WERI-Rb-1 (cell line): ENCODE results near the gene KCNN2.

Experiments
- DNase-seq: peaks from one replicate; pipeline ENCODE4 v3.0.0-alpha.2; 2020
- H3K27ac ChIP-seq: fragments of 250-450 bp; sonication (Bioruptor Pico); 2 replicates; pipeline ENCODE4 v1.5.1; 2020; ENCODE audit warnings: mild to moderate bottlenecking, moderate library complexity
- H3K27me3 ChIP-seq: fragments of 250-450 bp; sonication (Bioruptor Pico); 2 replicates; pipeline ENCODE4 v1.5.1; 2021; ENCODE audit warnings: mild to moderate bottlenecking, low read depth, moderate library complexity; ENCODE audit not compliant: insufficient read depth, severe bottlenecking
- H3K36me3 ChIP-seq: fragments of 250-450 bp; sonication (Bioruptor Pico); 2 replicates; pipeline ENCODE4 v1.5.1; 2020; ENCODE audit warnings: mild to moderate bottlenecking, moderate library complexity
- H3K4me3 ChIP-seq: 2 replicates; pipeline ENCODE4 v1.5.1; 2011; ENCODE audit warnings: low read depth, mild to moderate bottlenecking, control low read depth, low read length
- H3K9me3 ChIP-seq: fragments of 250-450 bp; sonication (Bioruptor Pico); 2 replicates; pipeline ENCODE4 v1.5.1; 2021; ENCODE audit warnings: mild to moderate bottlenecking, moderate library complexity; ENCODE audit not compliant: severe bottlenecking
- TF ChIP-seq, protein P1 (sequence below): IDR thresholded peaks from 2 replicates; pipeline ENCODE4 v1.5.1; 2011; ENCODE audit warnings: low read depth, mild to moderate bottlenecking, control low read depth, inconsistent platforms, low read length

KCNN2 gene

DNA sequence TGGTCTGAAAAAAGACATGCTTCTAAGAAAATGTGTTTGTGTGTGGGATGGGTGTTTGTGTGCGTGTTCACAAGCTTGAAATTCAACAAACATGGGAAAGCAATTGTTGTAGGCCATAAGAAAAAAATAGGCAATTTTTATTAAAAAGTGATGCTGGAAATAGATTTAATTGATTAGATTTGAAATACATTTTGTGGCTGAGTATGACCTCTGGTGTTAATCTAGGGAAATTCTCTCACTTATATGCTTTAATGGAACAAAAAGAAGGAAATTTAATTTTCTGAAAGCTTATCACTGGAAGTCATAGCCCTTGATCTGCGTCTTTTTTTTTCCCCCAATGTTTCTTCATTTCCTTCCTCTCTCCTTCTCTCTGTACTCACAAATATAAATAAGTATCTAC lies 3.5 kb upstream of the KCNN2 start:
- Histone ChIP-seq H3K36me3 (no peaks in the 10 kb centered on the region), H3K9me3 (no peaks in the 10 kb centered on the region), H3K4me3 (no peak overlapping the region), H3K27me3 (peaks cover 51% of the 10 kb centered on the region), H3K27ac (no peak overlapping the region)
- TF ChIP-seq, protein P1, sequence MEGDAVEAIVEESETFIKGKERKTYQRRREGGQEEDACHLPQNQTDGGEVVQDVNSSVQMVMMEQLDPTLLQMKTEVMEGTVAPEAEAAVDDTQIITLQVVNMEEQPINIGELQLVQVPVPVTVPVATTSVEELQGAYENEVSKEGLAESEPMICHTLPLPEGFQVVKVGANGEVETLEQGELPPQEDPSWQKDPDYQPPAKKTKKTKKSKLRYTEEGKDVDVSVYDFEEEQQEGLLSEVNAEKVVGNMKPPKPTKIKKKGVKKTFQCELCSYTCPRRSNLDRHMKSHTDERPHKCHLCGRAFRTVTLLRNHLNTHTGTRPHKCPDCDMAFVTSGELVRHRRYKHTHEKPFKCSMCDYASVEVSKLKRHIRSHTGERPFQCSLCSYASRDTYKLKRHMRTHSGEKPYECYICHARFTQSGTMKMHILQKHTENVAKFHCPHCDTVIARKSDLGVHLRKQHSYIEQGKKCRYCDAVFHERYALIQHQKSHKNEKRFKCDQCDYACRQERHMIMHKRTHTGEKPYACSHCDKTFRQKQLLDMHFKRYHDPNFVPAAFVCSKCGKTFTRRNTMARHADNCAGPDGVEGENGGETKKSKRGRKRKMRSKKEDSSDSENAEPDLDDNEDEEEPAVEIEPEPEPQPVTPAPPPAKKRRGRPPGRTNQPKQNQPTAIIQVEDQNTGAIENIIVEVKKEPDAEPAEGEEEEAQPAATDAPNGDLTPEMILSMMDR, result no peak
- DNase-seq, result no peak

DNA sequence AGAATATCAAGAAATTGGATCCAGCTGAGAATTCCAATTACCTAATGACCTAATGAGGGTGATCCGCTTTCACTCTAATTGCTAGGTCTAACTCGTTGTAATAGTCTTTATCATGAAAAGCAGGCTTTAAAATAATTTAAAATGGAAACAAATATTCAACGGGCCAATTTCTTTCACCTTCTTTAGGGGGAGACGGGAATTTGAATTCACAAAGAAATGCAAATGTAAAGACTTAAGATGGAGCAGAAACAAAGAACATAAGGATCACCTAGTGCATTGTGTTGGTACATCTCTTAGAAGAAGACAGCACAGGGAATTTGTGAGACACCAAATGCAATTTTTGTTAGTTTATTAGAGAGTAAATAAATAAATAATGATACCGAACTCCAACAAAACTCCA lies 1.5 kb upstream of the KCNN2 start:
- H3K4me3 ChIP-seq, result peak overlapping the region; percentile 37
- TF ChIP-seq, protein P1, result no peak
- DNase-seq, result no peak
- H3K9me3 ChIP-seq, result no peaks in the 10 kb centered on the region
- no peaks in the 10 kb centered on the region for H3K36me3 ChIP-seq
- no peak overlapping the region for H3K27ac ChIP-seq
- H3K27me3 ChIP-seq, result peaks cover 70% of the 10 kb centered on the region

DNA sequence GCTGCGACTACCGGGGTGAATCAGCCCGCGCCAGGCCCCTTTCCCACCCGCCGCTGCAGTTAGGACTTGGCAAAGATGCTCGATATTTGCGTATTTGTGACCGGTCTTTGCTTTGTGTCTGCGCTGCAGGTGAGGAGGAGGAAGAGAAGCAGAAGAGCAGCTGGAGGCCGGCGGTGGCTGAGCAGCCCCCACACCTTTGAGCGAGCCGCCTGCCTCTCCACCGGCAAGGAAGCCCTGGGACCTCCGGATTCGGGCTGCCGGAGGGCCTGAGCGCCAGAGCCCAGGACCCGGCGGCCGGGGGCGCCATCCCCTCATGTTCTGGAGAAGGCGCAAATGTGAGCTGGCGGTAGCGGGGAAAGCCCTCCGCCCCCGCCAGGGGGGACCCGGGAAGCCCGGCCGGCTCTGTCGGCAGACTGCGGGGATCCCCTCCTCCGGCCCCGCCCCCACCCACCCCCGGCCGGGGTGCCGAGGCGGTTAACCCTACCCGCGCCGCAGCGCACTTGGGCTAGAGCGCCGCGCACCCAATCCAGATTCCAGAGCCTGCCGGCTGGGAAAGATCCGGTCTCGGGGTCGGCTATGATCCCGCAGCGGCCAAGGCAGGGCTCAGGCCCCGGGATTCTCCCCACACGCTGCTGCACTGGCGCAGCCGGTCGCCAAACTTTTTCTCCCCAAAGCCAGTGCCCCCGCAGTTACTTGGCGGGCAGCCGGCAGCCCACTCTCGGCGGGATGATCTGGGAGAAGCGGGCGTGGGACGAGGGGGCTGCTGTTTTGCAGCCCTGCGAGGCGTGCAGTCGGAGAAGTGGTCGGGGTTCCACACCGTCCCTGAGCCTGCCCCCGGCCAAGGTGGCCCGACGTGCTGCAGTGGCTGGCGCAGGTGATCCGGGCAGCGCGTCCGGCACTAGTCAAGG lies 800 bp upstream of the KCNN2 start:
- TF ChIP-seq, protein P1, result peak; percentile 27; the same call in 1 of the 2 replicates
- H3K9me3 ChIP-seq, result no peaks in the 10 kb centered on the region
- peak overlapping the region; percentile 49 for H3K4me3 ChIP-seq
- DNase-seq, result peak; percentile 59
- H3K36me3 ChIP-seq, result no peaks in the 10 kb centered on the region
- peaks cover 75% of the 10 kb centered on the region for H3K27me3 ChIP-seq
- no peak overlapping the region for H3K27ac ChIP-seq

DNA sequence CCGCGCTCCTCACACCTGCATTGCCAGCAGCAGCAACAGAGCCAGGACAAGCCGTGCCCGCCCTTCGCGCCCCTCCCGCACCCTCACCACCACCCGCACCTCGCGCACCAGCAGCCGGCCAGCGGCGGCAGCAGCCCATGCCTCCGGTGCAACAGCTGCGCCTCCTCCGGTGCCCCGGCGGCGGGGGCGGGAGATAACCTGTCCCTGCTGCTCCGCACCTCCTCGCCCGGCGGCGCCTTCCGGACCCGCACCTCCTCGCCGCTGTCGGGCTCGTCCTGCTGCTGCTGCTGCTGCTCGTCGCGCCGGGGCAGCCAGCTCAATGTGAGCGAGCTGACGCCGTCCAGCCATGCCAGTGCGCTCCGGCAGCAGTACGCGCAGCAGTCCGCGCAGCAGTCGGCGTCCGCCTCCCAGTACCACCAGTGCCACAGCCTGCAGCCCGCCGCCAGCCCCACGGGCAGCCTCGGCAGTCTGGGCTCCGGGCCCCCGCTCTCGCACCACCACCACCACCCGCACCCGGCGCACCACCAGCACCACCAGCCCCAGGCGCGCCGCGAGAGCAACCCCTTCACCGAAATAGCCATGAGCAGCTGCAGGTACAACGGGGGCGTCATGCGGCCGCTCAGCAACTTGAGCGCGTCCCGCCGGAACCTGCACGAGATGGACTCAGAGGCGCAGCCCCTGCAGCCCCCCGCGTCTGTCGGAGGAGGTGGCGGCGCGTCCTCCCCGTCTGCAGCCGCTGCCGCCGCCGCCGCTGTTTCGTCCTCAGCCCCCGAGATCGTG lies 517 bp downstream of the KCNN2 start:
- no peaks in the 10 kb centered on the region for H3K36me3 ChIP-seq
- H3K9me3 ChIP-seq, result no peaks in the 10 kb centered on the region
- DNase-seq, result peak; percentile 39
- H3K27ac ChIP-seq, result no peak overlapping the region
- peak overlapping the region; percentile 49 for H3K4me3 ChIP-seq
- TF ChIP-seq, protein P1, result no peak
- peaks cover 82% of the 10 kb centered on the region for H3K27me3 ChIP-seq

DNA sequence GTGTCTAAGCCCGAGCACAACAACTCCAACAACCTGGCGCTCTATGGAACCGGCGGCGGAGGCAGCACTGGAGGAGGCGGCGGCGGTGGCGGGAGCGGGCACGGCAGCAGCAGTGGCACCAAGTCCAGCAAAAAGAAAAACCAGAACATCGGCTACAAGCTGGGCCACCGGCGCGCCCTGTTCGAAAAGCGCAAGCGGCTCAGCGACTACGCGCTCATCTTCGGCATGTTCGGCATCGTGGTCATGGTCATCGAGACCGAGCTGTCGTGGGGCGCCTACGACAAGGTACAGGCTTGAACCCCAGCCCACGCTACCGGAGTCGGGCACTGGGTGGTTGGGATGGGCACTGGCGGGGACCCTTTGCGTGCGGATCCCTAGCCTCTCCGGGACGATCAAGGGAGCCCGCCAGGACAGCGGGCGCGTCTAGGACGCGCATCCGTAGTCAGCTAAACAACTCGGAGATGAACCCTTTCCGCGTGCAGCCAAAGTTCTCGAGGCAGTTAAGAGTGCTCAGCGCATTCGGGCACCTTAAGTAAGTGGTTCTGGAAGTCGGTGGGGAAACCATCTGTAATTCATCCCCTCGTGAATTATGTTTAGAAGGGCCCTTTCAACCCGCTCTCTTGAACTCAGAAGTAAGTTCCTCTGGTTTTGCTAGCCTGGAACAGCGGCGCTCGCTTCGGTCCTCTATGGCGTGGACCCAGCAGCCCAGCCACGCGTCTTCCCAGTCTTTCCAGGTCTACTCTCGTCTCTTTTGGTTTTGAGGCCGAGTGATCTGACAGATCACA lies 1.3 kb downstream of the KCNN2 start:
- H3K4me3 ChIP-seq, result peak overlapping the region; percentile 49
- DNase-seq, result no peak
- H3K27me3 ChIP-seq, result peaks cover 80% of the 10 kb centered on the region
- no peaks in the 10 kb centered on the region for H3K9me3 ChIP-seq
- no peak overlapping the region for H3K27ac ChIP-seq
- no peaks in the 10 kb centered on the region for H3K36me3 ChIP-seq
- TF ChIP-seq, protein P1, result no peak
